A673 (cell line): ENCODE measurements around the gene S100A12. TPM values are rescaled to one million over a fixed set of nuclear protein-coding genes. Genes with fewer than 3 reads are reported as not detected.
"Not testable (repeated sequence)": the region's sequence is repeated elsewhere in the genome, so short reads cannot be mapped to it uniquely, and the experiment has no call there.

ENCODE experiments used
- BruUV-seq: library from RNA; stranded (reverse); fragments of 400-500 nt; replicated peaks from 2 replicates; lab custom pipeline; 2021; lab: Mats Ljungman, UMichigan
- CTCF ChIA-PET: fragments of 300-600 bp; sonication (Branson Sonifier 250); formaldehyde crosslinking; loops from one replicate; lab custom pipeline; 2022; ENCODE audit warnings: antibody characterized with exemption; lab: Charles Lee
- POLR2A ChIA-PET: fragments of 300-600 bp; sonication (Branson Sonifier 250); formaldehyde crosslinking; loops from one replicate; lab custom pipeline; 2022; ENCODE audit warnings: antibody characterized with exemption; ENCODE audit not compliant: low non-redundant PET; lab: Charles Lee
- DNase-seq: peaks from one replicate; pipeline ENCODE4 v3.0.0-alpha.2; 2015; ENCODE audit warnings: low spot score
- H3K27ac ChIP-seq: fragments of 200-600 bp; sonication (generic); 2 replicates; pipeline ENCODE4 v1.5.1; 2016; ENCODE audit warnings: mixed run types, low read depth, mild to moderate bottlenecking, mixed read lengths, antibody characterized with exemption, low read length; ENCODE audit not compliant: poor library complexity, severe bottlenecking
- H3K27me3 ChIP-seq: fragments of 200-600 bp; sonication (generic); replicated peaks from 2 replicates; pipeline ENCODE4 v1.6.1; 2017; ENCODE audit warnings: mixed run types, low read depth, mild to moderate bottlenecking, mixed read lengths, antibody characterized with exemption, low read length; ENCODE audit not compliant: insufficient read depth, poor library complexity
- H3K36me3 ChIP-seq: fragments of 200-600 bp; sonication (generic); 2 replicates; pipeline ENCODE4 v1.6.1; 2016; ENCODE audit warnings: mixed run types, mild to moderate bottlenecking, mixed read lengths, antibody characterized with exemption, low read length; ENCODE audit not compliant: insufficient read depth, poor library complexity, severe bottlenecking
- H3K4me1 ChIP-seq: fragments of 200-600 bp; sonication (generic); 2 replicates; pipeline ENCODE4 v1.6.1; 2017; ENCODE audit warnings: mixed run types, mild to moderate bottlenecking, mixed read lengths, antibody characterized with exemption, low read length; ENCODE audit not compliant: insufficient read depth, poor library complexity, severe bottlenecking
- H3K4me3 ChIP-seq: fragments of 200-600 bp; sonication (generic); 2 replicates; pipeline ENCODE4 v1.5.1; 2016; ENCODE audit warnings: low read depth, mixed run types, mild to moderate bottlenecking, mixed read lengths, low read length; ENCODE audit not compliant: poor library complexity, severe bottlenecking
- H3K9me3 ChIP-seq: fragments of 200-600 bp; sonication (generic); 2 replicates; pipeline ENCODE4 v1.6.1; 2016; ENCODE audit warnings: mixed run types, low read depth, mild to moderate bottlenecking, mixed read lengths, antibody characterized with exemption, low read length; ENCODE audit not compliant: poor library complexity, severe bottlenecking
- CTCF ChIP-seq: fragments of 300-800, 200-600 bp; sonication (generic); conservative IDR thresholded peaks from 2 replicates; pipeline ENCODE4 v1.5.1; 2017; ENCODE audit warnings: low read depth, mild to moderate bottlenecking, antibody characterized with exemption, low read length, moderate library complexity, mixed read lengths
- EZH2 ChIP-seq: fragments of 200-600 bp; sonication (generic); IDR thresholded peaks from 2 replicates; pipeline ENCODE4 v1.6.1; 2017; ENCODE audit warnings: borderline replicate concordance, low read depth, mild to moderate bottlenecking, mixed read lengths, antibody characterized with exemption, low read length; ENCODE audit not compliant: poor library complexity, severe bottlenecking
- intact Hi-C: fragments of 100-400 bp; cut with micrococcal nuclease; formaldehyde crosslinking; loops from one replicate; pipeline ENCODE4 v1.10.0; 2022; ENCODE audit not compliant: unreplicated experiment
- total RNA-seq: library from RNA; stranded (reverse); gene quantifications from 2 replicates; pipeline ENCODE4 v1.2.3, GENCODE V29; 2021

The S100A12 gene
- total RNA-seq, 1 experiment from 2014 or later = not detected

- Histone ChIP-seq H3K36me3 (no peaks in the 10 kb centered on the region), H3K4me1 (no peaks in the 10 kb centered on the region), H3K27me3 (peaks cover 80% of the 10 kb centered on the region), H3K4me3 (no peak within 1 kb of the TSS), H3K27ac (no peak within 1 kb of the TSS), H3K9me3 (no peaks in the 10 kb centered on the region)
- CTCF ChIA-PET = no interaction called here
- intact Hi-C loops = no loop called here
- no peak for TF ChIP-seq EZH2
- no peak for TF ChIP-seq CTCF
- POLR2A ChIA-PET = no interaction called here
- no TSS peak for BruUV-seq
- no peak for DNase-seq
Observed at GRCh38 chr1:153348511-153349362, 26.7 kb downstream of the S100A12 start, which contains the start of gene PGLYRP4. Gene PGLYRP4 (minus strand): TSS chr1:153348841. CDS start chr1:153347932, 909 bp downstream.

GRCh38 chr1:153347856-153348255, 27.6 kb downstream of the S100A12 start:
- no peak for TF ChIP-seq CTCF
- TF ChIP-seq EZH2 = no peak
- H3K36me3 ChIP-seq = no peaks in the 10 kb centered on the region
- H3K4me3 ChIP-seq = no peak overlapping the region
- no peaks in the 10 kb centered on the region for H3K4me1 ChIP-seq
- peaks cover 89% of the 10 kb centered on the region for H3K27me3 ChIP-seq
- no peaks in the 10 kb centered on the region for H3K9me3 ChIP-seq
- intact Hi-C loops = no loop called here
- BruUV-seq = no TSS peak
- DNase-seq = no peak
- POLR2A ChIA-PET = no interaction called here
- H3K27ac ChIP-seq = no peak overlapping the region
- CTCF ChIA-PET = no interaction called here

DNA sequence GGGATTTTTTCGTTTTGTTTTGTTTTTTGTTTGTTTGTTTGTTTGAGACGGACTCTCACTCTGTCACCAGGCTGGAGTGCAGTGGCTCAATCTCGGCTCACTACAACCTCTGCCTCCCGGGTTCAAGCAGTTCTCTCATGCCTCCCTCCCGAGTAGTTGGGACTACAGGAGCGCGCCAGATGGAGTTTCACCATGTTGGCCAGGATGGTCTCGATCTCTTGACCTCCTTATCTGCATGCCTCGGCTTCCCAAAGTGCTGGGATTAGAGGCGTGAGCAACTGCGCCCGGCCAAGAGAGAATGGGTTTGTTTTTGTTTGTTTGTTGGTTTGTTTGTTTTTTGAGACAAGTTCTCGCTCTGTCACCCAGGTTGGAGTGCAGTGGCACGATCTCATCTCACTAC, 28.4 kb downstream of the S100A12 start:
- H3K27me3 ChIP-seq = peaks cover 97% of the 10 kb centered on the region
- H3K27ac ChIP-seq, CTCF ChIA-PET, intact Hi-C loops, H3K4me3 ChIP-seq, H3K4me1 ChIP-seq, POLR2A ChIA-PET, H3K36me3 ChIP-seq, BruUV-seq, H3K9me3 ChIP-seq, DNase-seq: not testable (repeated sequence)
